DOHH2 (cell line): ENCODE results near the gene ZBTB48.

Experiments
- CTCF ChIP-seq: fragments of 200-600 bp; sonication (generic); IDR thresholded peaks from one replicate; pipeline ENCODE4 v1.5.1; 2014; ENCODE audit warnings: antibody characterized with exemption, mild to moderate bottlenecking, low read depth, low read length; ENCODE audit not compliant: poor library complexity, severe bottlenecking
- EZH2phosphoT487 ChIP-seq: fragments of 200-600 bp; sonication (generic); IDR thresholded peaks from 2 replicates; pipeline ENCODE4 v1.6.1; 2017; ENCODE audit warnings: borderline replicate concordance, mild to moderate bottlenecking, antibody characterized with exemption, low read length, moderate library complexity, mixed read lengths

- TF ChIP-seq CTCF (no peak), EZH2phosphoT487 (no peak)
Measured at GRCh38 chr1:6557597-6557996, 22.2 kb upstream of the ZBTB48 start.
